ENCODE results near the gene GPR176. TPM values are rescaled to one million over a fixed set of nuclear protein-coding genes. Genes with fewer than 3 reads are reported as not detected.

Gene GPR176
- total RNA-seq, 1 donor from 2014 or later: 12.6 TPM

DNA sequence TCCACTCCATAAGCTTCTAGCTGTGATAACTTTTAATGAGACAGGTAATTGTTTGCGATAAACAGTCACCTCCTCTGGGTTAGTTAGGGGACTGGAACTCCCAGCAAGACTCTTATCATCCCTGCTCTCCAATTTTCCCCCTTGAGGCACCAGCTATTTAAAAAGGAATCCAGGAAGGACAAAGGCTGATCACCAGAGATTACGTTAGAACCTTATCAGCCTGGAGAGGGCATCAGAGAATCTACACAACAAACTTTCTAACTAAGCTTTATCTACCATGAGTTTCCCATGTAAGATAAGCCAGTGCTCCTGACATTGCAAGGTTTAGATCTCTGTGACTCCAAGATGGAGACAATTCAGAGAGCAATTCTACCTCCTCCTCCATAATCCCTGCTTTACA, 31.3 kb downstream of the GPR176 start:
- DNase-seq: peak; percentile 28

DNA sequence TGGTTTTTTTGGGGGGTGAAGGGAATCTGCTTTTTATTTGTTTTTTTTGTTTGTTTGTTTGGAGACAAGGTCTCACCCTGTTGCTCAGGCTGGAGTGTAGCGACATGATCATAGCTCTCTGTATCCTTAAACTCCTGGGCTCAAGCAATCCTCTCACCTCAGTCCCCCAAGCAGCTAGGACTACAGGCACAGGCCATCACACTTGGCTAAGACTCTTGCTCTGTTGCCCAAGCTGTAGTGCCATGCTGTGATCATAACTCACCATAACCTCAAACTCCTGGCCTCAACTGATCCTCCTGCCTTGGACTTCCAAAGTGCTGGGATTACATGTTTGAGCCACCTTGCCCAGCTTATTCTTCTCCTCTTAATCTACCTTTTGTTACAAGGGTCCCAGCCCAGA, 31.8 kb downstream of the GPR176 start:
- DNase-seq: no peak

DNA sequence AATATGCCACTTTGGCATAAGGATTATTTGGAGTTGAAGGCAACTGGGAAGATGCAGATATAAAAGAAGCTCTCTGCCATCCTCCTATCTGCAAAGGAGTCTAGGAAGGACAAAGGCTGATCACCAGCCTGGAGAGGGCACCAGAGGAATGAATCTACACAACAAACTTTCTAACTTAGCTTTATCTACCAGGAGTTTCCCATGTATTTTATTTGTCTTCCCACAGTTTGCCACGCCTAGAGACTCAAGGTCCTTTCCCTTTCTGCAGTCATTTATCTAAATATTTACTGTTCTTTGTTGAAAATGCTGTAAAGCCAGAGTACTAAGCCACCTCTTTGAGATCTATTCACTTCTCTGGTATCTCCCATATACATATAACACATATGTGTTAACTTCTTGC, 32.2 kb downstream of the GPR176 start:
- peak; percentile 73 for DNase-seq

DNA sequence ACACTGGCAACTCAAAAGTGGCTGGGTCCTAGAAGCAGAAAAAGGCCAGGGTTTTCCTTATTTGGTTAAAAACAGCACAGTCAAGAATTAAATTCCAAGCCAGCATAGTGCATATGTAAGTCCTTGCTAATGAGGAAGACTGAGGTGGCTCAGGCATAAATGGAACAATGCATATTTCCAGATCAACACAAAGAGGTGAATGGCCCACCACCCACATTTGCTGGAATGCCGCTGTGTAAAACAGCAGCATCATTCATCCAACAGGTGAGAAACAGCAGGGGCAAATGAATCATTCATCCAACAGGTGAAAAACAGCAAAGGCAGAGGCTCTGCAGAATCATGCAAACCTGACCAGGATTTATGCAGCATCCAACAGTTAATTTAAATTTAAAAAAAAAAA, 32.9 kb downstream of the GPR176 start:
- no peak for DNase-seq

DNA sequence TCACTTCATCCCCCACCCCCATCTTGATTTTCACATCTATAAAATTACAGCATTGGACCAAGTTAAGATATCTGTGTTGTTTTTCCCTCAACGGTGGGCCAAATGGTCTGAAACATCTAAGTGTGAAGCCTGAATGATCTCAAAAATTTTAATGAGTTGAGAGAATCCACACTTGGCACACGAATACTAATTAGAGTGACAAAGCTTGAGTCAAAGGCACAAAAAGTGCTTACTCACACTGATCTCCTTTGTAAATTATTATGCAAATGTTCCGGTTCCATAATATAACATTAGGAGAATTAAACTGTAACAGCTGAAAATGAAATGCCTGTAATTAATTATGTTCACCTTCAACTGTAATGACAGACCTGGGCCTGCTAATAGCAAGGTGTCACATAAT, 33.6 kb downstream of the GPR176 start:
- DNase-seq: no peak

DNA sequence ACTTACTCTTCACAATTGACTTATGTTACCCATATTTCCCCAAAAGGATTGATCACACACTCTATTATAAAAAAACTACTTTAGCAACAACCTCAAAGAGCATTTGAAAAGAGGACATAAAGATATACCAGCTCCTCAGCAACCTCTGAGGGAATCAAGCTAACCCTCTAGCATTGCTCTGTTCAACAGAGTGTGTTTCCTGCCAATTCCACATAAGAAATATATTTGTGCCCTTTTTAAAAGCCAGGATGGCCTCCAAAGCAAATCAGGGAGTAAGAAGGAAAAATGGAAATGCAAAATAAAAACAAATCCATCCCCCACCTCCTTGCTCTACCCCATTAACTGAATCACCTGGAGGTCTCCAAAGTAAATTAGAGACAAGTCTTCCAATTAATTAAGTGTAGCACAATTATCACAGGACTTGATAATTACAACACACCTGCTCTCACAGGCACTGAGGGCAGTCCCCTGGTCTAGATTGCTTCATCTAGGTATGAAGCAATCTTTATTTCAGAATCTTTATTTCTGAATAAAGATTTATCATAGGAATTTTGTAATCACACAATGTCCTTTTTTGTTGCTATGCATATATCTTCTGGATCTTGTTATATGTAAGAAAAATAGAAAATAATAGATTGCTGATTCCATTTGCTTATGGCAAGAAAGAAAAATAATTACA, 34.8 kb downstream of the GPR176 start:
- DNase-seq: no peak

DNA sequence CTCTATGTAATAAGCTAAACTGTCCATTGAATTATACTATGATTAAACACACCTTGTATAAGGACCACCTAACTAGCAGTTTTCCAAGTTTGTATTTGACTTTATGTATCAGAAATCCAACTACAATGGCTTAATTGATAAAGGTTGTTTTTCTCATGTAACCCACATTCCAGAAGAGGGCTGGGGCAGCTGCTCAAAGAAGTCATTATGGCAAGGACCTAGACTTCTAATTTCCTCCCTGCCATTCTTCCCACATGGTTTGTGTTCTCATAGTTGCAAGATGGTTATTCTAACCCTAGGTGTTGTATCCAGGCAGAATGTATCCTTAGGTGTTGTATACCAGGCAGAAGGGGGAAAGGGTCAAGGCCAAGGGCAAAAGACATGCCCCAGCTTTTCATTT, 35.7 kb downstream of the GPR176 start:
- no peak for DNase-seq

DNA sequence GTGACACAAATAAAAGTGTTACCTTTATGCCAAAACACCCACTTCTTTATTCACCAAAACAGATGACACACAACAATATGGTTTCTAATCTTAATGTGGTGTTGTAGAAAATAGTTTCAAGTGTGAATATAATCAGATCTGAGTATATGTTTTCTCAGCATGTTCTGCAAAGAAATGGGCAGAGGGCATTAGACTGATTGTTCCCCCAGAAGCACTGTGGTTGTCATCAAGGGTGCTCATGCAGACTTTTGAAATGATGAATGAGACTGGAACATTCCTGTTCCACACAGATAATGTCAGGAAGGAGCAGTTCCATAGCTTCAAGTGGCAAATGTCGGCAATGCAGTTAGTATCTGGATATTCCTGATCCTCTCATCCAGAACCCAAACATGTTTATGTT, 37.5 kb downstream of the GPR176 start:
- no peak for DNase-seq

DNA sequence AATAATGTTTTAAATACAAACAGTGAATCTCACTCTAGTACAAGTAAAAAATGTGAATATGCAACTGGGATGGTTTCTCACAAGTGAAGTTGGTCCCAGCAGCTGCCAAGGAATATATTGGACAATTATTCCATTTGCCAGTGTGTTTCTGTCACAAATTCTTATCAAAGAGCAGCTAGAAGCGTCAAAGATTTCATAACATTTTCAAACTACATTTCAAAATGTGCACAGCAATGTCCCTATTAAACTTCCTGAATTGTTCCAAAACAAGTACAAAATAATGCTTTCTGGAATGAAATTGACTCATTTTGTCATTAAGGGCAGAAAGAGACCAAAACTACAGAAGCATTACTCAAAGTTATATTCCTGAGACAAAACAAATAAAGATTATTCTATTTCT, 38.3 kb downstream of the GPR176 start:
- DNase-seq: no peak

DNA sequence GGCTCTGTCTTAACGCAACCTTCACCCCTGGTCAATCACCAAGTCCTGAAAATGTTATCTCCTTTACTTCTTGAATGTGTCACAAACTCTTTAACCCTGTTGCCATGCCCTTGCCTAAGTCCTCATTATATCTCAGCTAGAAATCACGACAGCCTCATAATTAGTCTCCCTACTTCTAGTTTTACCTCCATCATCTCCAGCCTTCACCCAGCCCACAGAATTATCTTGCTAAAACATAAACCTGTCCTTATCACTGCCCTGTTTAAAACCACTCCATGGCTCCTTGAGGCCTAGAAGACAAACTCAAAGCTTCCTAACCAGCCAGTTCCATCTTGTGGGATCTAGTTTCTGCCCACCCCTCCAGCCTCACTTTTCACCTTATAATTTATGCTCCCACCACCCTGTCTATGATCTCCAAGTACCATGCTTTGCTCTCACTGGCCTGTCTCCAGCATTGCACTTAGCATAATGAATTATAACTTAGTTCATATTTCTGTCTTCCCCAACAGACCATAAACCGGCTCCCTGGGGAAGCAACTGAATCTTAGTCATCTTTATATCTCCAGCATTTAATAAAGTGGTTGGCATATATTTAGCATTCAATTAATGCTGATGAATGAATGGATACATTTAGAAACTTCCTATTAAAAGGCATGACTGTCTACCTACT, 39.2 kb downstream of the GPR176 start:
- no peak for DNase-seq

DNA sequence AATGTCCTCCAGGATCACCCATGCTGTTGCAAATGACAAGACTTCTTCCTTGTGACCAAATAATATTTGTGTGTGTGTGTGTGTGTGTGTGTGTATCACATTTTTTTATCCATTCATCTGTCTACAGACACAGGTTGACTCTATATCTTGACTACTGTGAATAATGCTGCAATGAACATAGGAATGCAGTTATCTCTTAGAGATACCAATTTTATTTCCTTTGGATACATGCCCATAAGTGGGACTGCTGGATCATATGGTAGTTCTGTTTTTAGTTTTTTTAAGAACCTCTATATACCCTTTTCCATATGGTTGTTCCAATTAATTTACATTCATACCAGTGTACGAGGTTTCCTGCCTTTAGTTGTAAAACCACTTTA, 41.7 kb downstream of the GPR176 start:
- no peak for DNase-seq

DNA sequence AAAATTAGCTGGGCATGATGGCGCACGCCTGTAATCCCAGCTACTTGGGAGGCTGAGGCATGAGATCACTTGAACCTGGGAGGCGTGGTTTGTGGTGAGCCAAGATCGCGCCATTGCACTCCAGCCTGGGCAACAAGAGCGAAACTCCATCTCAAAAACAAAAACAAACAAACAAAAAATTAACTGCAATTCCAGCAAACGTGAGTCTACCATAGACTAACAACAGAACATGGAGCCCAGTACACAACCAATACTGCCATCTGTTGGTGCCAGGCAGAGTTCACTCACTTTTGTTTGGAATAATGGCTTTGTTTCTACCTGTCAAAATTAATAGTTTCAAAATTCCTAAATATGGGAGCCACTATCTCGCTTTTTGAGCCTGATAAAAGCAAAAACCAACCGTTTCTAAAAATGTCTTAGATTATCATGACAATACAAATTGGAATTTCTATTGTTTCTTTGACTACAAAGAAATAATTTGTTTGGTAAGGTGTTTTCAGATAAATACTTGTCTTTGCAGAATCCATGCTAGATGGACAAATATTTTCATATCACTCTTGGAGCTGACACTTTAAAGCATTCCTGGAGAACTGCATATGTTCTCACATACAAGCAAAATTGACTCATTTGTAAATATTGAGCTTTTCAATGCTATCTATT, 45.0 kb downstream of the GPR176 start:
- peak; percentile 77 for DNase-seq

DNA sequence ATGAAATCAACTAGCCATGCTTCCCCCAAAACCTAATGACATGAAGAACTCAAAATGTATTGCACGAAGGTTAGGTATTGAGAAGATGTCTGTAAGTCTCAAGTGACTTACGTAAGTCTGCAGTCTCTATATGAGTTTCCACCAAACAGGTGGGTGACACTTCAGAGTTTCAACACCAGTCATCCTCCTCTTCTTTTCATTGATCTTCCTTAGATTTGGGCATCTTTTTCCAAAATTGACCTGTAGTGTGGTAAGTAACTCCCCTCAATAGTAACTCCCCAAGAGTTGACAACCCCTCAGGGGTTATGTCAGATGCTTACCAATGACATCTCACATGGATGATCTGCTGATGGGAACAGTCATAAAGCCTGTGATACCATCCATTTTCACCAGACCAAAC, 46.1 kb downstream of the GPR176 start:
- no peak for DNase-seq

DNA sequence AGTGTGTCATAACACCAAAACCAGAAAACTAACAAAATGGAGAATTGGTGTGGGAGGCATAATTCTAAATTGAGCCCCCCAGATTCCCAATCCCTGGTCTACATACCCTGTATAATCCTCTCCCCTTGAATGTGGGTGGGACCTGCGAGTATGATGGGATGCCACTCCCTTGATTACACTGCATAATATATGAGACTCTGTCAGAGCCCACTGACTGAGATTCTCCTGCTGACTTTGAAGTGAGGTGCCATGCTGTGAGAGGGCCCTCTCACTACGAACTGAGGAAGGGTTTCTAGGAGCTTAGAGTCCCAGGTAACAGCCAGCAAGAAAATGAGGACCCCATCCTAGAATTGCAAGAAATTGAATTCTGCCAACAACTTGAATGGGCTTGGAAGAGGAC, 49.5 kb downstream of the GPR176 start:
- no peak for DNase-seq

DNA sequence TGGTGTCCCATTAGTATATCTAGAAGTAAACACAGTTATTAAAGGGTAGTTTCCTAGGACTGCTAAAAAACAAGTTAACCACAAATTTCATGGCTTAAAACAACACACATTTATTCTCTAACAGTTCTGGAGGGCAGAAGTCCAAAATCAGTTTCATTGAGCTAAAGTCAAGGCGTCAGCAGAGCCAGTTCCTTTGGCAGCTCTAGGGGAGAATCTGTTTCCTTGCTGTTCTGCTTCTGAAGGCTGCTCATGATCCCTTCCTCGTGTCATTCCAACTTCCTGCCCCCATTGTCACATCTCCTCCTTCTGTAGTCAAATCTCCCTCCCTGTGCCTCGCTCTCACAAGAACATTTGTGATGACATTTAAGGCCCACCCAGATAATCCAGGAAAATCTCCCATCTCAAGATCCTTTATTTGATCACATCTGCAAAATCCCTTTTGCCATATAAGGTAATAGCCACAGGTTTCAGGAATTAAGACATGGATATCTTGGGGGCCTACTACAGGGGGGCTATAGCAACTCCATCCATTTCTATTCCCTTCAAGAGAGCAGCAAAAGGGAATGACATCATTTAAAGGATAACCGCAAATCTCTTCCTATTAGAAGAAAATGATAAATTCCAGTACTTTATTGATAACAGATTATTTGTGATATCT, 50.1 kb downstream of the GPR176 start:
- peak; percentile 20 for DNase-seq

DNA sequence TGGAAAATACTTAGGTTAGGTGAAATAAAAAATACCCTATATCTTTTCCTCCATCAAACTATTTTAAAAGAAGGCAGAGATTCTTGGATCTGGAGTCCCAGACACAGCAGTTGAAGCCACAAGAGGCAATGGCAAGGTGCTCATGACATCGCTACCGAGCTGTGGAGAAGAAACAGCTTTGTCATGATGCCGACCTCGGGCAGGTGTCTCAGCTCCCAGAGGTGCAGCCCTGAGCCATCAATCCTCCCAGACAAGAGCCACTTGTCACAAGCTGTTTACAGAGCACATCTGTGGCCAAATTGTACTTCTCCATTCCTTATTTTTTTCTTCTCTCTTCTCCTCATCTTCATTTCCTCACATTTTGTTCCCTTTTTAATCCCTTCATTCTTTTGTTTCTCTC, 50.8 kb downstream of the GPR176 start:
- DNase-seq: no peak

DNA sequence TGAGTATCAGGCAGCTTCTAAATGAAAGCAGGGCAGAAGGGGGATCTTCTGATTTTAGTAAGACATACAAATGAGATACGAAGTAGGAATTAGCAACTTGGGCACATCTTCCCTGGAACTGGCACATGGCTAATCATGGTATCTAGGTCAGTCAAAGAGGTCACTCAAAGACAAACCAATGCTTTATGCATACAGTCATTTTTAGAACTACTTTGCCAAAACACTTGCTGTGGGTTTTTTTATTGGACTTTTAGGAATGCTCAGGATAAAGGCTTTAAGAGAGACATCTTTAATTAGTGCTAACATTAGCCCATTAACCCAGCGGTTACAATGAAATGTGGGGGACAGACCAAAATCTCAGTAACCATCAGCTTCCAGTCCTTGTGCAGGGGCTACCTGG, 51.7 kb downstream of the GPR176 start:
- no peak for DNase-seq

DNA sequence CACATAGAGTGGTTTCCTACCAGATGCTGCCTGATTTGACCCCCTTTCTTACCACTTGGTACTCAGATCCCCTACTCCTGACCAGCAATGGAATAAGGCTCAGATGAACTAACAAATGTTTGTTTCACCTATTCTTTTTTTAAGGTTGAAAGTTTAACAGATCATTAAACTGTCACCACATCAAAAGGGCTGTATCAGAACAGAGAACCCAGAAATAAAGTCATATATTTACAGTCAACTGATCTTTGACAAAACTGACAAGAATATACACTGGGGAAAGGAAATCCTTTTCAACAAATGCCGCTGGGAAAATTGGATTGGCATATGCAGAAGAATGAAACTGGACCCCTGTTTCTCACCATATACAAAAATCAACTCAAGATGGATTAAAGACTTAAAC, 56.0 kb downstream of the GPR176 start:
- no peak for DNase-seq

DNA sequence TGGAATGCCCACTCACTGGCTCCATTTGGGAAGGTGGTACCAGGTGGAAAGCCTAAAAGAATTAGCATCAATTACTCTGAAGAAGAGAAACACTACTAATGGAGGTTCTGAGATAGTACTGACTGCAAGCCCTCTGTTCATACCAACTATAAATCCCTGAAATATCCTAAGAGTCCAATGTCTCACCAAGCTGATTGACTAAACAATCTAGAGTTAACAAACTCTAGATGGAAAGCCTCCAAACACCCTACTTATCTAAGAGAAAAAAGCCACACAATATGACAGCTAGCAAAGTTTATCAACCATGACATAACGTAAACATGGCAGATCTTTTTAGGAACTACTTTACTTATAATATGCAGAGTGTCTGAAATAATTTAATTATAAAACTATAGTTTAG, 59.2 kb downstream of the GPR176 start:
- no peak for DNase-seq

DNA sequence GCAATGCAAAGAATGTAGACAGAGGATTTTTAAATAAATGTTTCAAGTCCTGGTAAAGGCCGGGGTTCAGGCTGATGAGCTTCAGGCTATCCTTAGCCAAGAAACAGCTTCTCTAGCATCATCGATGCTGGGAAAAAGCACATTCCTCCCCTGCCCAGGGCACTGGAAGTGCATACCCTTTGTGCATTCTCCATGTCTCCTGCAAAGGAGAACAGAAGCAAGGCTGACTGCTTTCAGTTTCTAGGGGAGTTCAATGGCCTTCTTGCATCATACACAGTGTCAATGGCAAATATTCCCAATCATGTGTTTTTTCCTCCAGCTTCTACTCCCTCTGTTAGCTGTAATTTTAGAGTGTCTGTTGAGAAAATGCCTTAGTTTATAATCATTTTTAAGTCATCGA, 59.9 kb downstream of the GPR176 start:
- DNase-seq: no peak

DNA sequence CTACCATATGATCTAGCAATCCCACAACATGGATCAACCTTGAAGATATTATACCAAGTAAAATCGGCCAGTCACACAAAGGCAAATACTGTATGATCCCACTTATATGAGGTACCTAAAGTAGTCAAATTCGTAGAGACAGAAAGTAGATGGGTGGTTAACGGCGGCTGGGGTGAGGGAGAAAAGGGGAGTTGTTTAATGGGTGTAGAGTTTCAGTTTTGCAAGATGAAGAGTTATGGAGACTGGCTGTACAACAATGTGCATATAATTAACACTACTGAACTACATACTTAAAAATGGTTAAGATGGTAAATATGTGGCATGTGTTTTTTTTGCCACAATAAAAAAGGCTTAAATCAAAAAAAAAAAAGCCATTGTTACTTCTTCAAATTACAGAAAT, 60.4 kb downstream of the GPR176 start:
- DNase-seq: no peak

DNA sequence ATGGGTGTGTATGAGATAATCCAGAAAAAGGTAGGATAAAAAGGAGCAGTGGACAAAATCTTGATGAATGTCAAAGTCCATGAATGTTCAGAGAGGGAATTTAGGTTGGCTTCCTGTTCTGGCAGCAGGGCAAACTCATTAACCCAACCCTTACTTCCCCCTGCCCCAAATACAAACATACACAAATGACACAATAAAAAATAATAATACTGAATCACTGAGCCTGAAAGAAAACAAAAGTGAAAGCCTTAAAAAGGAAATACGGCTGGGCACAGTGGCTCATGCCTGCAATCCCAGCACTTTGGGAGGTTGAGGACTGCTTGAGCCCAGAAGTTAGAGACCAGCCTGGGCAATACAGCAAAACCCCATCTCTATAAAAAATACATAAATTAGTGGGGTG, 62.9 kb downstream of the GPR176 start:
- peak; percentile 18 for DNase-seq

DNA sequence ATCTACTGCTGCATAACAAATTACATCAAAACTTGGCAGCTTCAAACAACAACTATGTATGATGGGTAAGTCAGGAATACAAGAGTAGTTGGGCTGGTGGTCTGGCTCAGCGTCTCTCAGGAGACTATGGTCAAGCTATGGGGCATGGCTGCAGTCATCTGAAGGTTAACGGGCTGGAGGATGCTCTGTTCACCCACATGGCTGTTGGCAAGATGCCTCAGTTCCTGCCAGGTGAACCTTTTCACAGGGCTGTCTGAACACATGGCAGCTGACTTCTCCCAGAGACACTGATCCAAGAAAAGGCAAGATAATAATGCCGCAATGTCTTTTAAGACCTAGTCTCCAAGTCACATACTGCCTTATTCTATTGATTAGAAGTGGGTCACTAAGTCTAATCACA, 63.7 kb downstream of the GPR176 start:
- DNase-seq: no peak

DNA sequence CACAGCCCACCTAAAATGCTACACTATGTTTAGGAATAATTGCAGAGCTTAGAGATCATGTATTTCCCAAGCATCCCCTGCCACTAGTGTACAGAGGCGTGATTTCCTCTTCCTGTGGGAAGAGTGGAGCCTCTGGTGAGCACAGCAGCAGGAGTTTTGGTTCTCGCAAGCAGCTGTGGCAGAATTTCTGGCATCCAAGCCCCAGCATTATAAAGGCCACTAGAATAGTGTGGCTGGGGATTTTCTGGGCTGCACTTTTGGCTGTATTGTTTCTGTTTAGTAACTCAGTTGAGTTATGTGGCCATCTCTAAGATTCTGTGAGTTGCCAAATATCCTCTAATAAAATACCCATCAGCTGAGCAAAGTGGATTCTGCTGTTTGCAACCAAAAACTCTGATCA, 64.7 kb downstream of the GPR176 start:
- DNase-seq: peak; percentile 36

Data from dermis blood vessel endothelial cell (primary cell).